Stimulated activated CD4-positive, alpha-beta T cell treated with anti-CD3 and anti-CD28 coated beads, Interleukin-1b, Interleukin-23, amount 100 ng/mL, for 4 hours (primary cell): ENCODE data around the gene ZNF25.
"Not testable (repeated sequence)": the region's sequence is repeated elsewhere in the genome, so short reads cannot be mapped to it uniquely, and the experiment has no call there.

Experiments
- DNase-seq, 2 donors: peaks; one replicate each; pipeline ENCODE4 v3.0.0-alpha.2; 2020; ENCODE audit warnings: low read depth in 2 of 2

ZNF25 gene

GRCh38 chr10:37947526-37947925 lies 28.9 kb downstream of the ZNF25 start:
- DNase-seq = no peak

GRCh38 chr10:37937864-37938263 lies 38.6 kb downstream of the ZNF25 start:
- DNase-seq = no peak

GRCh38 chr10:37934791-37935190 lies 41.7 kb downstream of the ZNF25 start:
- DNase-seq = no peak

GRCh38 chr10:37930423-37930822 lies 46.0 kb downstream of the ZNF25 start:
- DNase-seq = no peak

- not testable (repeated sequence) for DNase-seq
Observed at GRCh38 chr10:37908165-37908564, 68.3 kb downstream of the ZNF25 start.

- DNase-seq = no peak
Observed at GRCh38 chr10:37906382-37906781, 70.1 kb downstream of the ZNF25 start.
